Measurements from ENCODE around the gene THUMPD2. TPM values are rescaled to one million over a fixed set of nuclear protein-coding genes. Genes with fewer than 3 reads are reported as not detected.
"Not testable (repeated sequence)": the region's sequence is repeated elsewhere in the genome, so short reads cannot be mapped to it uniquely, and the experiment has no call there.

Gene THUMPD2
- total RNA-seq, 2 experiments from 2014 or later = 18.0 to 18.8 TPM

DNA sequence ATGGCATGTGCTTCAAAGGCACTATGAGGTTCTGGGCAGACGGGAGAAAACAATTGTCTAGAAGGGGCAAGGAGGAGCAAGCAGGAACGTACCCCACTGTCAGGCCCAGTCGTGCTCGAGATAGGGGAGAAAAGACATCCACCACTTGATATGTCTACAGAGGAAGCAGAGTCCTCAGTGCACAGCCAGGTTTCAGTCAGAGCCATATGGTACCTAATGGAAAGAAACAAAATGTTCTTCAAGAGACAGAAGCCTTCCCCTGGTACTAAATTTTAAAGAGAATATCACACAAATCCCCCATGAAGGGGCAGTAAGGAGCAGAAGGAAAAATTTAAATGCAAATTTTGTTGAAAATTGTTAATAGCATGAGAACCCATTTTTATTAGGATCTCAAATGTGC, 21.9 kb downstream of the THUMPD2 start:
- ChIA-PET CTCF (no interaction called here), POLR2A (no interaction called here)

- CTCF ChIA-PET = no interaction called here
- POLR2A ChIA-PET = no interaction called here
Observed at GRCh38 chr2:39755466-39755865, 23.6 kb downstream of the THUMPD2 start.

- CTCF ChIA-PET = no interaction called here
- POLR2A ChIA-PET = no interaction called here
Observed at GRCh38 chr2:39743269-39743776, 35.7 kb downstream of the THUMPD2 start.

- POLR2A ChIA-PET = no interaction called here
- CTCF ChIA-PET = no interaction called here
Observed at GRCh38 chr2:39741871-39742270, 37.2 kb downstream of the THUMPD2 start.

DNA sequence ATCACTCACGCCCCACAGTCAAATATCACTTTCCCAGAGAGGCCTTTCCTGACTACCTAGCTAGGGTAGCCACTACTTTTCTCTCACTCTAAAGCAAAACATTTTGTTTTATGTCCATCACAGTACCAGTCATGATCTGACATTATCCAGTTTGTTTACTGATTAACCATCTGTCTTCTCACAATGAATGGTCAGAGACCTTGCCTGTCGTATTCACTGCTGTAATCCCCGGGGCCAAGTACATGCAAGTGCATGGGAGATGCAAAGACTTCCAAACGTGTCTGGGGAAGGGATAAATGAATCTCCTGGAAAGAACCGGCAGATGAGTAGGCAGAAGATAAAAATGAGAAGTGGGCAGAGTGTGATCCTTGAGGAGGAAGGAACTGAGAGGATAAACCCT, 39.7 kb downstream of the THUMPD2 start:
- POLR2A ChIA-PET = no interaction called here
- CTCF ChIA-PET = no interaction called here

DNA sequence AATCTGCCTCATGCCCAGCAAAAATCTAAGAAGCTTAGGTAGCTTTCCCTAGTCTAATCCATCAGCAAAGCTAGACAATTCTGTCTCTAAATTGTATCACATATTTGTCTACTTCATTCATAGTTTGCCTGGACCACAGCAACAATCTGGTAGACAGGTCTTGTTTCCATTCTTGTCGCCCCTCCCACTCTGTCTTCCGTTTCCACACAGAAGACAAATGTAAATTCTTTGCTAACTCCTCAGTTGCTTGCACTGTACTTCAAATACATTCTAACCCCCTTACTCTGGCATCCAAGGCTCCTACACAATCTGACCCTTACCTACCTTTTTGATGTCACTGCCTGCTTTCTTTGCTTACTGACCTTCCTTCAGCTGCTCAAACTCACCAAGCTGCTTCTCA, 40.1 kb downstream of the THUMPD2 start:
- CTCF ChIA-PET = no interaction called here
- POLR2A ChIA-PET = no interaction called here

GRCh38 chr2:39737661-39738060, 41.4 kb downstream of the THUMPD2 start:
- ChIA-PET CTCF (no interaction called here), POLR2A (no interaction called here)

DNA sequence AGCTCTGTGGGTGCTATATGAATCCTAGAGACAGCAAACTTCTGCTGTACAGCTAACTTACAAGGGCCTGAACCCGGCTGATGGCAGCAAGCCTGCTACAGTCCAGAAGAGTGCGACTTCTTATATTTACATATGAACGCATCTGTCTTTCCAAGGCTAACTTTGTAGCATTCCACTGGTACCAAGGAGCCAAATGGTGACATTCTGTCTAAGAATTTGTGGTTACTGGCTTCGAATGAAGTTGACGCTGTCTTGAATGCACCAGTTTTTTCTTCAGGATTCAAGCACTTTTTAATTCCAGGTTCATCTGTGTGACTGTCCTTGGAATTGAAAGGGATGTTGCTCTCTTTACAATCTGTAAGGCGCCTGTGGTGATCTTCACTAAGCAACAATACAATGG, 42.4 kb downstream of the THUMPD2 start:
- POLR2A ChIA-PET = no interaction called here
- CTCF ChIA-PET = no interaction called here

DNA sequence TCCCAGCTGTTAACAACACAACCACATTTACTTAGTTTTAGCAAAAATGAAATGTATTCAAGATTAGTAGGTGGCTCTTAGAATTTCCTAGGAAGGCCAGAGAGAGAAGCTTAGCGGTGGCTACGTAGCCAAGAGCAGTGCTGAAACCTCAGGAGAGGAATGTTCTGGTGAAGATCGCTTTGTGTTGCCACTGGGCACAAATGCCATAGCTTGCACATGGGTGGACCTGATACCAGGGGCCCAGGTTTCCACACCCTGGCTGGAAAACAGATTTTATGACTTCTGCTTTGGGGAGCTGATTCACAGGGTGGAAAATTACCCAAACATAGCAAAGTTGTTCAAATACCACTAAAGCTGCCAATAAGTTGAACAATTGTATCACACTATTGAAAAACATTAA, 43.4 kb downstream of the THUMPD2 start:
- CTCF ChIA-PET = no interaction called here

GRCh38 chr2:39734445-39734844, 44.6 kb downstream of the THUMPD2 start:
- ChIA-PET CTCF (no interaction called here), POLR2A (no interaction called here)

More for the DNA sequence above, 43.4 kb downstream of the THUMPD2 start:
- POLR2A ChIA-PET = no interaction called here

DNA sequence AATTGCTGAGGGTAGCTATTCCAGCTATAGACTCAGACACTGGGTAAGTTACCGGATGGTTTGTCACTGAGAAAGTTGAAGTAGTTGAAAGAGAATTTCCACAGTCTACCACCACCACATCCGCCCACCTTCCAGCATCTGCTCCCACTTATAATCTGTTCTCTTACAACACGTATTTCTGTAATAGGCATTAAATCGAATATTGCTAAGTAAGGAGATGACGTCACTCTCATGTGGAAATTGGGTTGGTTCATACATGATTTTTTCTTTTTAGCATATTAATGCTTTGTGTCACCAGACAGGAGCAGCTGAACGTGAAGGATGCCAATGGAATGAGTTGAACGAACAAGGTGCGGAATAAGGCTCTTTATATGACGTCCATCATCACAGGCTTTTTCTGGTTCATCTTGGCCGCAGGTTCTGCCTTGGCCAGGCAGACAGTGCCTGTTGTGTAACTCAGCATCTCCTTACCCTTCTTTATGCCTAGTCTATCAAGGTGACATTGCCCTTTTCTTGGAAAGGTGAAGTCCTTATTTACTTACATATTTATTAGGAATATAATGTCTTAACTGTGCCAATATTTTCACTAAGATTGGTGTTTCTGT, 45.9 kb downstream of the THUMPD2 start:
- ChIA-PET POLR2A (no interaction called here), CTCF (no interaction called here)

GRCh38 chr2:39732482-39732881, 46.6 kb downstream of the THUMPD2 start:
- ChIA-PET POLR2A (no interaction called here), CTCF (no interaction called here)

GRCh38 chr2:39731546-39731945, 47.5 kb downstream of the THUMPD2 start:
- POLR2A ChIA-PET = no interaction called here
- CTCF ChIA-PET = interaction anchor here (1.0 kb wide), 1 partner anchor 25 kb away, joined by 3 read pairs; no protein-coding TSS in a partner anchor

DNA sequence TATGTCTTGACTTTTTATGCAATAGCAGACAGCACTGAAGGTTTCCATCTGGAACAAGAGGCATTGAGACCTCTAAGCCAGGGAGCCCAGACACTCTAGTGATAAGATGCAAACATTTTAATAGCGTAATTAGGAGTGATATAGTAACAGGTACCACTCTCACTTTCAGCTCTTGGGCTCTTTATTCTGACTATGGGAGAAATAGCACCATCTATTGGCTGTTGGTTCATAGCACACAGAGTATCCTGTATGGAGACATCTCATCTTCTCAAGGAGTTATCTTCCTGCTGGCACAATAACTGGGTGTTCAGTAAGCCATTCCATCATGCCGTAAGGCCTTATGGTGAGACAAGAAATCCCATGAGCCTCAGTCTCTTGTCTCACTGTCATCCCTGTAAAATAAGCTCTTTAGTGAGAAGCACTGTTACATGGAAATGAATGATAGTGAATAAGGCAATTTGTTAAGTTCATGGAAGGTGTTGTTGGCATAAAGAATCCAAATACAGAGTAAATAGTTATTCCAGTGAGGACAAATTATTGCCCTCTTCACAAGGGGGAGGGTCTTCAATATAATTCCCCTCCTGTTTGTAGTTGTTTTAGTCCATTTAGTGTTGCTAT, 48.3 kb downstream of the THUMPD2 start:
- ChIA-PET POLR2A (no interaction called here), CTCF (interaction anchor here (1.0 kb wide), 1 partner anchor 26 kb away, joined by 3 read pairs; no protein-coding TSS in a partner anchor)

DNA sequence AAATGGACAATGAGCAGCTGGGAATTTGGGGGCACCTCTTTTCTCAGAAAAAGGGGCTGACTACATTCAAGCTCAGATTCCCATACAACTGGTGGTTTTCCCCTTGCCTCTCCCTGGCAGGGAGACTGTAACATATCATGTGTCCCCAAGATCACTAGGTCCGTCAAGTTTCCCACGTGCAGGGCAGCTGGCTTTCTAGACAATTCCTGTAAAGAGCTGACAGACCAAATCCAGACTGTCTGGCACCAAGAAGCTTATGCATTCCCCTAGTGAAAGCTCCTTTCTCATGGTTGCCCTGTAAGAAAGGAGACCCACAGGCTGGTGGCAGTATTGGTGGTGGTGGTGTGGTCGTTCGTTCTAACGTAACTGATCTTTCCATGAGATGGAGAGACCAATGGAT, 48.8 kb downstream of the THUMPD2 start:
- ChIA-PET POLR2A (no interaction called here), CTCF (interaction anchor here (0.7 kb wide), 1 partner anchor 351 kb away, joined by 3 read pairs; no protein-coding TSS in a partner anchor)

GRCh38 chr2:39728941-39729351, 50.1 kb downstream of the THUMPD2 start:
- POLR2A ChIA-PET = no interaction called here
- CTCF ChIA-PET = interaction anchor here (1.2 kb wide), 1 partner anchor 9 kb away, joined by 3 read pairs; no protein-coding TSS in a partner anchor

- CTCF ChIA-PET = interaction anchor here (0.7 kb wide), 1 partner anchor 11 kb away, joined by 4 read pairs; no protein-coding TSS in a partner anchor
- POLR2A ChIA-PET = not testable (repeated sequence)
Observed at GRCh38 chr2:39728085-39728484, 51.0 kb downstream of the THUMPD2 start.

DNA sequence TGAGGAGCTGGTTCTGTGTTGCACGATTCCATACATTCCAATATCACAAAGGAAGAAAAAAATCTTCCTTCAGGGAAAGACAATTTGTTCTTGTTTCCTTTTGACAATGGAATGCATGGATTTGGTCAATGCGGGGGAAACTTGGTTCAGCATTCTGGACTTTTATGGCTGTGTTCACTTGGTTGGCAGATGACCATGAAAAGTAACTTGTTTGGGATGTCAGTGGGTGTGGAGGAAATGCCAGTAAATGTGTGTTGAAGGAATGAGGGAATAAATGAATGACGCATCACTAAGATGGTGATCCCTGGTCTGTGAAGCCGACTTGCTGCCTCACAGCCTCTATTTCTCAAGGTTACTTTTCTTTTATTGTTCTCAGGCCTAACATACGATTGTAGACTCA, 53.7 kb downstream of the THUMPD2 start:
- POLR2A ChIA-PET = no interaction called here
- CTCF ChIA-PET = no interaction called here

- ChIA-PET CTCF (no interaction called here), POLR2A (no interaction called here)
Observed at GRCh38 chr2:39724828-39725144, 54.3 kb downstream of the THUMPD2 start.

GRCh38 chr2:39723946-39724827, 54.9 kb downstream of the THUMPD2 start:
- ChIA-PET CTCF (no interaction called here), POLR2A (no interaction called here)

GRCh38 chr2:39723497-39723896, 55.6 kb downstream of the THUMPD2 start:
- ChIA-PET POLR2A (no interaction called here), CTCF (no interaction called here)
